PC-9 (cell line): ENCODE results near the gene NRG2. TPM values are rescaled to one million over a fixed set of nuclear protein-coding genes. Genes with fewer than 3 reads are reported as not detected.

Source experiments
- BruUV-seq: library from RNA; stranded (reverse); fragments of 400-500 nt; replicated peaks from 2 replicates; lab custom pipeline; 2021; lab: Mats Ljungman, UMichigan
- CTCF ChIA-PET: fragments of 300-600 bp; sonication (Branson Sonifier 250); formaldehyde crosslinking; loops from one replicate; lab custom pipeline; 2022; ENCODE audit warnings: antibody characterized with exemption; lab: Charles Lee
- POLR2A ChIA-PET: fragments of 300-600 bp; sonication (Branson Sonifier 250); formaldehyde crosslinking; loops from one replicate; lab custom pipeline; 2022; ENCODE audit warnings: antibody characterized with exemption; ENCODE audit not compliant: unreplicated experiment; lab: Charles Lee
- DNase-seq, 2 experiments: peaks; one replicate each; pipeline versions ENCODE4 v3.0.0 to v3.0.0-alpha.2; 2015 to 2022; ENCODE audit warnings: mixed read lengths in 1 of 2
- H2AFZ ChIP-seq: fragments of 200-600 bp; sonication (generic); 2 replicates; pipeline ENCODE4 v1.8.1; 2017; ENCODE audit warnings: antibody characterized with exemption
- H3F3A ChIP-seq: fragments of 200-600 bp; sonication (generic); 2 replicates; pipeline ENCODE4 v1.8.1; 2017; ENCODE audit warnings: antibody characterized with exemption, mild to moderate bottlenecking, low read depth; ENCODE audit not compliant: insufficient read depth
- H3K27ac ChIP-seq: fragments of 200-600 bp; sonication (generic); 2 replicates; pipeline ENCODE4 v1.6.1; 2016; ENCODE audit warnings: mixed run types
- H3K27me3 ChIP-seq: fragments of 200-600 bp; sonication (generic); 2 replicates; pipeline ENCODE4 v1.6.1; 2016; ENCODE audit warnings: low read depth, mixed run types; ENCODE audit not compliant: insufficient read depth
- H3K36me3 ChIP-seq: fragments of 200-600 bp; sonication (generic); 2 replicates; pipeline ENCODE4 v1.6.1; 2016; ENCODE audit warnings: low read depth, mixed run types
- H3K4me1 ChIP-seq: fragments of 200-600 bp; sonication (generic); replicated peaks from 2 replicates; pipeline ENCODE4 v1.6.1; 2016; ENCODE audit warnings: mixed run types; ENCODE audit not compliant: insufficient read depth
- H3K4me2 ChIP-seq: fragments of 200-600 bp; sonication (generic); 2 replicates; pipeline ENCODE4 v1.6.1; 2017; ENCODE audit warnings: mixed run types
- H3K4me3 ChIP-seq: fragments of 200-600 bp; sonication (generic); 2 replicates; pipeline ENCODE4 v1.6.1; 2016; ENCODE audit warnings: mixed run types
- H3K79me2 ChIP-seq: fragments of 200-600 bp; sonication (generic); 2 replicates; pipeline ENCODE4 v1.6.1; 2017; ENCODE audit warnings: low read depth, mixed run types
- H3K9me2 ChIP-seq: fragments of 200-600 bp; sonication (generic); 2 replicates; pipeline ENCODE4 v1.8.1; 2017; ENCODE audit warnings: mild to moderate bottlenecking; ENCODE audit not compliant: insufficient read depth
- H3K9me3 ChIP-seq: fragments of 200-600 bp; sonication (generic); 2 replicates; pipeline ENCODE4 v1.8.1; 2016; ENCODE audit warnings: low read depth; ENCODE audit not compliant: insufficient read depth
- H4K20me1 ChIP-seq: fragments of 200-600 bp; sonication (generic); 2 replicates; pipeline ENCODE4 v1.8.1; 2017; ENCODE audit not compliant: insufficient read depth
- CTCF ChIP-seq: fragments of 200-600 bp; sonication (generic); conservative IDR thresholded peaks from 2 replicates; pipeline ENCODE4 v1.6.1; 2017; ENCODE audit warnings: mixed run types, antibody characterized with exemption, mild to moderate bottlenecking, moderate library complexity
- EZH2 ChIP-seq: fragments of 200-600 bp; sonication (generic); IDR thresholded peaks from 2 replicates; pipeline ENCODE4 v1.8.0; 2017; ENCODE audit warnings: antibody characterized with exemption, low read depth
- intact Hi-C: fragments of 100-400 bp; cut with micrococcal nuclease; formaldehyde crosslinking; loops from one replicate; pipeline ENCODE4 v1.10.0; 2022; ENCODE audit not compliant: unreplicated experiment
- total RNA-seq: library from RNA; stranded (reverse); gene quantifications from 2 replicates; pipeline ENCODE4 v1.2.3, GENCODE V29; 2021

The NRG2 gene
- total RNA-seq, 1 experiment from 2014 or later, result not detected

GRCh38 chr5:139837711-139838380, 205.3 kb downstream of the NRG2 start:
- Histone ChIP-seq H3K4me2 (no peak overlapping the region), H3K4me1 (no peaks in the 10 kb centered on the region), H3K27me3 (peaks cover 25% of the 10 kb centered on the region), H3K4me3 (no peak overlapping the region), H3K36me3 (no peaks in the 10 kb centered on the region), H2AFZ (no peak overlapping the region), H3K9me3 (no peaks in the 10 kb centered on the region), H4K20me1 (no peaks in the 10 kb centered on the region), H3F3A (no peaks in the 10 kb centered on the region), H3K79me2 (no peaks in the 10 kb centered on the region), H3K9me2 (no peaks in the 10 kb centered on the region), H3K27ac (no peak overlapping the region)
- POLR2A ChIA-PET, result no interaction called here
- intact Hi-C loops, result no loop called here
- no peak for TF ChIP-seq CTCF
- TF ChIP-seq EZH2, result no peak
- CTCF ChIA-PET, result no interaction called here
- BruUV-seq, result no TSS peak
- DNase-seq, result no peak

GRCh38 chr5:139836469-139837208, 206.5 kb downstream of the NRG2 start:
- intact Hi-C loops, result no loop called here
- peaks cover 37% of the 10 kb centered on the region for H3K27me3 ChIP-seq
- no peaks in the 10 kb centered on the region for H3K9me2 ChIP-seq
- H3K27ac ChIP-seq, result no peak overlapping the region
- POLR2A ChIA-PET, result no interaction called here
- no peak overlapping the region for H3K4me2 ChIP-seq
- no peaks in the 10 kb centered on the region for H3K79me2 ChIP-seq
- H2AFZ ChIP-seq, result no peak overlapping the region
- no peaks in the 10 kb centered on the region for H3F3A ChIP-seq
- H3K36me3 ChIP-seq, result no peaks in the 10 kb centered on the region
- CTCF ChIA-PET, result no interaction called here
- BruUV-seq, result no TSS peak
- no peaks in the 10 kb centered on the region for H3K9me3 ChIP-seq
- H3K4me3 ChIP-seq, result no peak overlapping the region
- no peaks in the 10 kb centered on the region for H4K20me1 ChIP-seq
- no peaks in the 10 kb centered on the region for H3K4me1 ChIP-seq
- DNase-seq, result no peak
- TF ChIP-seq CTCF (no peak), EZH2 (no peak)

- Histone ChIP-seq H3K4me2 (no peak overlapping the region), H3K9me2 (no peaks in the 10 kb centered on the region), H2AFZ (no peak overlapping the region), H3F3A (no peaks in the 10 kb centered on the region), H4K20me1 (no peaks in the 10 kb centered on the region), H3K27ac (no peak overlapping the region), H3K4me3 (no peak overlapping the region), H3K4me1 (no peaks in the 10 kb centered on the region), H3K27me3 (peaks cover 46% of the 10 kb centered on the region), H3K36me3 (no peaks in the 10 kb centered on the region), H3K9me3 (no peaks in the 10 kb centered on the region), H3K79me2 (no peaks in the 10 kb centered on the region)
- DNase-seq, result no peak
- TF ChIP-seq EZH2, result no peak
- no peak for TF ChIP-seq CTCF
- intact Hi-C loops, result no loop called here
- POLR2A ChIA-PET, result no interaction called here
- CTCF ChIA-PET, result no interaction called here
- no TSS peak for BruUV-seq
These were observed 207.4 kb downstream of the NRG2 start for GRCh38 chr5:139835656-139836055.
